Measurements from ENCODE around the gene NACC2. TPM values are rescaled to one million over a fixed set of nuclear protein-coding genes. Genes with fewer than 3 reads are reported as not detected.
"Not testable (repeated sequence)": the region's sequence is repeated elsewhere in the genome, so short reads cannot be mapped to it uniquely, and the experiment has no call there.

The NACC2 gene
- total and polyA plus RNA-seq, 10 donors = 2.1 to 34.9 (median 23.7) TPM

DNA sequence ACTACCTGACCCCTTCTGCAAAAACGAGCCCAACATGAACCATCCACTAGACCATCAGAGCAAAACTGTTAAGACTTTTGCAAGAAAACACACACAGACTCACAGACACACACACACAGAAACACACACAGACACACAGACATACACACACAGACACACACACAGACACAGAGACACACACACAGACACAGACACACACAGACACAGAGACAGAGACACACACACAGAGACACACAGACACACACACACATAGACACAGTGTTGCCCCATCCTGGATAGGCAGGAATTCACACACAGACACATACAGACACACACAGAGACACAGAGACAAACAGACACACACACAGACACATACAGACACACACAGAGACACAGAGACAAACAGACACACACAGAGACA lies 52.5 kb downstream of the NACC2 start:
- intact Hi-C loops (cut with DNase I; ENCODE audit: low total_unique reads) = no loop called here
- DNase-seq = no peak
- peaks cover 0 to 31% (median 27%) of the 10 kb centered on the region in 8 donors for H3K9me3 ChIP-seq

DNA sequence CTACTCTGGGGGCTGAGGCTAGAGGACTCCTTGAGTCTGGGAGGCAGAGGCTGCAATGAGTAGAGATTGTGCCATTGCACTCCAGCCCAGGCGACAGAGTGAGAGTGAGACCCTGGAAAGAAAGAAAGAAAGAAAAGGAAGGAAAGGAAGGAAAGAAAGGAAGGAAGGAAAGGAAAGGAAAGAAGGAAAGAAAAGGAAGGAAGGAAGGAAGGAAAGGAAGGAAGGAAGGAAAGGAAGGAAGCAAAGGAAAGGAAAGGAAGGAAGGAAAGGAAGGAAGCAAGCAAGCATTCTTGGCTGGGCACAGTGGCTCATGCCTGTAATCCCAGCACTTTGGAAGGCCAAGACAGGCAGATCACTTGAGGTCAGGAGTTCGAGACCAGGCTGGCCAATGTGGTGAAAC lies 54.2 kb downstream of the NACC2 start:
- not testable (repeated sequence) for DNase-seq

More for the DNA sequence above, 52.5 kb downstream of the NACC2 start:
- H3K4me1 ChIP-seq = peaks cover 3 to 65% (median 31%) of the 10 kb centered on the region in 6 donors
- H3K4me3 ChIP-seq = no peak overlapping the region
- H3K36me3 ChIP-seq = peaks cover 0 to 65% (median 4%) of the 10 kb centered on the region in 6 donors
- peak overlapping the region in 1 of 8 donors; percentile 92 for H3K27ac ChIP-seq
- no peak for TF ChIP-seq POLR2AphosphoS5 (IDR thresholded peaks at IDR 0.05)
- whole genome bisulfite sequencing, 5 donors = 18 to 71% (median 25%) methylated on average over 1 of the region's 1 CpG
- H3K27me3 ChIP-seq (replicated peaks in 1 of 7) = no peaks in the 10 kb centered on the region

DNA sequence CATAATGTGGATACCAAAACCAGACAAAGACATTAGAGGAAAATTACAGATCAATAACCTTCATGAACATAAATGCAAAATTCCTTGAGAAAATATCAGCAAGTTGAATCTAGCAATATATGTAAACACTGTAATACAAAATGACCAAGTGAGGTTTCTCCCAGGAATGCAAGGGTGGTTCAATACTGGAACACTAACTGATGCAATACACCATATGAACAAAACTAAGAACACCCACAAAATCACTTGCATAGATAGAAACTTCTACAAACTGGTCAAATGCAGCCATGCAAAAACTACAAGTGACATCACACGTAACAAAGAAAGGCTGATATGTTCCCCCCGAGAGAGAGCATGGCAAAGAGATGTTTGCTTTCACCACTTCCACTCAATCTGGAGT lies 55.6 kb downstream of the NACC2 start:
- Histone ChIP-seq H3K27me3 (replicated peaks in 1 of 7) (no peaks in the 10 kb centered on the region), H3K4me1 (peaks cover 0 to 36% (median 8%) of the 10 kb centered on the region in 6 donors), H3K36me3 (peaks cover 0 to 40% (median 0%) of the 10 kb centered on the region in 6 donors), H3K4me3 (no peak overlapping the region), H3K9me3 (peaks cover 0 to 48% (median 44%) of the 10 kb centered on the region in 8 donors), H3K27ac (no peak overlapping the region)
- intact Hi-C loops (cut with DNase I; ENCODE audit: low total_unique reads) = no loop called here
- DNase-seq = no peak
- 92 to 99% (median 97%) methylated on average over 2 of the region's 2 CpGs for WGBS, 5 donors
- TF ChIP-seq POLR2A (IDR thresholded peaks at IDR 0.05) (no peak), POLR2AphosphoS5 (IDR thresholded peaks at IDR 0.05) (no peak)
- TF ChIP-seq, protein P1, sequence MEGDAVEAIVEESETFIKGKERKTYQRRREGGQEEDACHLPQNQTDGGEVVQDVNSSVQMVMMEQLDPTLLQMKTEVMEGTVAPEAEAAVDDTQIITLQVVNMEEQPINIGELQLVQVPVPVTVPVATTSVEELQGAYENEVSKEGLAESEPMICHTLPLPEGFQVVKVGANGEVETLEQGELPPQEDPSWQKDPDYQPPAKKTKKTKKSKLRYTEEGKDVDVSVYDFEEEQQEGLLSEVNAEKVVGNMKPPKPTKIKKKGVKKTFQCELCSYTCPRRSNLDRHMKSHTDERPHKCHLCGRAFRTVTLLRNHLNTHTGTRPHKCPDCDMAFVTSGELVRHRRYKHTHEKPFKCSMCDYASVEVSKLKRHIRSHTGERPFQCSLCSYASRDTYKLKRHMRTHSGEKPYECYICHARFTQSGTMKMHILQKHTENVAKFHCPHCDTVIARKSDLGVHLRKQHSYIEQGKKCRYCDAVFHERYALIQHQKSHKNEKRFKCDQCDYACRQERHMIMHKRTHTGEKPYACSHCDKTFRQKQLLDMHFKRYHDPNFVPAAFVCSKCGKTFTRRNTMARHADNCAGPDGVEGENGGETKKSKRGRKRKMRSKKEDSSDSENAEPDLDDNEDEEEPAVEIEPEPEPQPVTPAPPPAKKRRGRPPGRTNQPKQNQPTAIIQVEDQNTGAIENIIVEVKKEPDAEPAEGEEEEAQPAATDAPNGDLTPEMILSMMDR (IDR thresholded peaks at IDR 0.05 in 8 of 11, conservative IDR thresholded peaks at IDR 0.05 in 3 of 11) = no peak

More for the DNA sequence above, 54.2 kb downstream of the NACC2 start:
- Histone ChIP-seq H3K9me3 (peaks cover 0 to 48% (median 44%) of the 10 kb centered on the region in 8 donors), H3K4me1 (peaks cover 0 to 48% (median 18%) of the 10 kb centered on the region in 6 donors), H3K36me3 (peaks cover 0 to 54% (median 0%) of the 10 kb centered on the region in 6 donors)
- H3K4me3 ChIP-seq; H3K27me3 ChIP-seq (replicated peaks in 1 of 7); H3K27ac ChIP-seq; intact Hi-C loops (cut with DNase I; ENCODE audit: low total_unique reads): not testable (repeated sequence)
- WGBS, 5 donors = 91 to 96% (median 93%) methylated on average over 2 of the region's 2 CpGs

DNA sequence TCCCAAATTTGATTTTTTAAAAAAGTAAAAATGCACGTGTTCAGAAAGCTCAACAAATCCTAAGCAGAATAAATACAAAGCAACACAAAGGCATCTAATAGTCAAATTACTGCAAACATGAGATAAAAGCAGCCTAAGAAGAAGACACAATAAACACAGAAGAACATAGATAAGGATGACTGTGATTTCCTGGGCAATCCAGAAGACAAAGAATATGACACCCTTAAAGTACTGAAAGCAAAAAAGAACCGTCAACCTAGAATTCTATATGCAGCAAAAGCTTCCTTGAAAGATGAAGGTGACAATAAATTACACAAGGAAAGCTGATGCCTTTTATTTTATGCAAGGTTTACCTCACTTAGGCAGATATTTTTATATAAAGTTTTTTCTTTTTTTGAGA lies 58.2 kb downstream of the NACC2 start:
- Histone ChIP-seq H3K27ac (no peak overlapping the region), H3K4me3 (no peak overlapping the region), H3K9me3 (peaks cover 0 to 48% (median 44%) of the 10 kb centered on the region in 8 donors), H3K27me3 (replicated peaks in 1 of 7) (no peaks in the 10 kb centered on the region), H3K36me3 (peaks cover 0 to 36% (median 0%) of the 10 kb centered on the region in 6 donors), H3K4me1 (peaks cover 0 to 30% (median 9%) of the 10 kb centered on the region in 6 donors)
- intact Hi-C loops (cut with DNase I; ENCODE audit: low total_unique reads) = no loop called here
- WGBS, 5 donors = 94 to 97% (median 95%) methylated on average over 2 of the region's 2 CpGs
- TF ChIP-seq, protein P1 (IDR thresholded peaks at IDR 0.05 in 8 of 11, conservative IDR thresholded peaks at IDR 0.05 in 3 of 11) = no peak
- no peak for TF ChIP-seq POLR2AphosphoS5 (IDR thresholded peaks at IDR 0.05)
- TF ChIP-seq POLR2A (IDR thresholded peaks at IDR 0.05) = no peak
- no peak for DNase-seq

DNA sequence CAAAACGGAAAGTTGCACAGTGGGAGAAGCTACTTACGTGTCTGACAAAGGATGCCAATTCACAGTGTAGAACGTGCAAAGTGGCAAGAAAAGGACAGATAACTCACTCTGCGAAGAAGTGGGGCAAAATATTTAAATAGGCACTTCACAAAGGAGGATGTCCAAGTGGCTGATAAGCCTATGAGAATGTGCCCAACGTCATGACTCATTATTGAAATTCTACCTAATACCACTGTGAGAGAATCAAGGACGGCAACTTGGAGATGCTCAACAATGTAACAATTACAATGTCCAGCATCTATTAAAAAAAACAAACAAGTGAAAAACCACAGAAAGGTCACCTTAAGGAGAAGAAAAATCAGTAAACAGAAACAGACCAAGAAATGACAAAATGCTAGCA lies 59.0 kb downstream of the NACC2 start:
- no peak overlapping the region for H3K4me3 ChIP-seq
- H3K4me1 ChIP-seq = peaks cover 0 to 27% (median 10%) of the 10 kb centered on the region in 6 donors
- 80 to 94% (median 88%) methylated on average over 6 of the region's 6 CpGs for WGBS, 5 donors
- peaks cover 0 to 36% (median 0%) of the 10 kb centered on the region in 6 donors for H3K36me3 ChIP-seq
- H3K27ac ChIP-seq = no peak overlapping the region
- intact Hi-C loops (cut with DNase I; ENCODE audit: low total_unique reads) = no loop called here
- TF ChIP-seq POLR2A (IDR thresholded peaks at IDR 0.05) (no peak), POLR2AphosphoS5 (IDR thresholded peaks at IDR 0.05) (no peak)
- TF ChIP-seq, protein P1 (IDR thresholded peaks at IDR 0.05 in 8 of 11, conservative IDR thresholded peaks at IDR 0.05 in 3 of 11) = no peak
- no peaks in the 10 kb centered on the region for H3K27me3 ChIP-seq (replicated peaks in 1 of 7)
- H3K9me3 ChIP-seq = peaks cover 0 to 48% (median 44%) of the 10 kb centered on the region in 8 donors
- no peak for DNase-seq
